DOHH2 (cell line): ENCODE data around the gene SKA1.

Source experiments
- EZH2phosphoT487 ChIP-seq: fragments of 200-600 bp; sonication (generic); IDR thresholded peaks from 2 replicates; pipeline ENCODE4 v1.6.1; 2017; ENCODE audit warnings: borderline replicate concordance, mild to moderate bottlenecking, antibody characterized with exemption, low read length, moderate library complexity, mixed read lengths
- TF ChIP-seq, protein P1 (sequence below): fragments of 200-600 bp; sonication (generic); IDR thresholded peaks from one replicate; pipeline ENCODE4 v1.5.1; 2014; ENCODE audit warnings: antibody characterized with exemption, mild to moderate bottlenecking, low read depth, low read length; ENCODE audit not compliant: poor library complexity, severe bottlenecking

DNA sequence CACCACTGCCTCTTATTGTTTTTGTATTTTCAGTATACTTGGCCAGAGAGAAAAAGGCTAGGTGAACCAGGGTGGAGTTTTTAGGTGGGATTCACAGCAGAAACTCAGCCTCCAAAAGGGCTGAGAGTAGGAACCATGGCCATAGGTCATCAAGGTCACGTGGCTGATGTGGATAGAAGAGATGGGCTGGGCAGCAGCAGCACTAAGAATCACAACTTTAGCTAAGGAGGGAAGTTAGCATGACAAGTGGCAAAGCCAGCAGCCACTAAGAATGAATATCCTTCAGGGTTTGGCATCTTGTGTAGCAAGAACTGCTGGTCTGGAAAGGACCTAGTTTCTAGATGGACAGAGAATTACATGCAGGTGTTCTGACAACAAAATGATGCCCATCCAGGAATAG is 43.2 kb upstream of the SKA1 start:
- TF ChIP-seq, protein P1, sequence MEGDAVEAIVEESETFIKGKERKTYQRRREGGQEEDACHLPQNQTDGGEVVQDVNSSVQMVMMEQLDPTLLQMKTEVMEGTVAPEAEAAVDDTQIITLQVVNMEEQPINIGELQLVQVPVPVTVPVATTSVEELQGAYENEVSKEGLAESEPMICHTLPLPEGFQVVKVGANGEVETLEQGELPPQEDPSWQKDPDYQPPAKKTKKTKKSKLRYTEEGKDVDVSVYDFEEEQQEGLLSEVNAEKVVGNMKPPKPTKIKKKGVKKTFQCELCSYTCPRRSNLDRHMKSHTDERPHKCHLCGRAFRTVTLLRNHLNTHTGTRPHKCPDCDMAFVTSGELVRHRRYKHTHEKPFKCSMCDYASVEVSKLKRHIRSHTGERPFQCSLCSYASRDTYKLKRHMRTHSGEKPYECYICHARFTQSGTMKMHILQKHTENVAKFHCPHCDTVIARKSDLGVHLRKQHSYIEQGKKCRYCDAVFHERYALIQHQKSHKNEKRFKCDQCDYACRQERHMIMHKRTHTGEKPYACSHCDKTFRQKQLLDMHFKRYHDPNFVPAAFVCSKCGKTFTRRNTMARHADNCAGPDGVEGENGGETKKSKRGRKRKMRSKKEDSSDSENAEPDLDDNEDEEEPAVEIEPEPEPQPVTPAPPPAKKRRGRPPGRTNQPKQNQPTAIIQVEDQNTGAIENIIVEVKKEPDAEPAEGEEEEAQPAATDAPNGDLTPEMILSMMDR: no peak
- TF ChIP-seq EZH2phosphoT487: no peak
